Mucosa of rectum (tissue), 2 donors: ENCODE results near the gene MFSD6.
"Not testable (repeated sequence)": the region's sequence is repeated elsewhere in the genome, so short reads cannot be mapped to it uniquely, and the experiment has no call there.

Experiments
- H3K27ac ChIP-seq, 2 donors: one replicate each; pipeline ENCODE4 v1.7.0; 2013; ENCODE audit warnings: inconsistent platforms in 2 of 2, low read depth in 2 of 2, low read length in 2 of 2
- H3K27me3 ChIP-seq, 2 donors: one replicate each; pipeline ENCODE4 v1.7.0; 2013; ENCODE audit warnings: low read length in 2 of 2; ENCODE audit not compliant: control insufficient read depth in 2 of 2, insufficient read depth in 2 of 2
- H3K36me3 ChIP-seq, 2 donors: one replicate each; pipeline ENCODE4 v1.7.0; 2013; ENCODE audit warnings: low read length in 2 of 2; ENCODE audit not compliant: control insufficient read depth in 2 of 2, insufficient read depth in 2 of 2
- H3K4me1 ChIP-seq, 2 donors: one replicate each; pipeline ENCODE4 v1.7.0; 2013; ENCODE audit warnings: low read length in 2 of 2, mild to moderate bottlenecking in 1 of 2; ENCODE audit not compliant: control insufficient read depth in 2 of 2, insufficient read depth in 2 of 2
- H3K4me3 ChIP-seq, 2 donors: one replicate each; pipeline ENCODE4 v1.7.0; 2013; ENCODE audit warnings: low read length in 2 of 2
- H3K9ac ChIP-seq, 2 donors: one replicate each; pipeline ENCODE4 v1.7.0; 2013; ENCODE audit warnings: low read length in 2 of 2, low read depth in 1 of 2, mild to moderate bottlenecking in 1 of 2
- H3K9me3 ChIP-seq, 2 donors: one replicate each; pipeline ENCODE4 v1.7.0; 2013; ENCODE audit warnings: low read length in 2 of 2; ENCODE audit not compliant: control insufficient read depth in 2 of 2
- donor health status: healthy.
- donor health status: Normal muscosa, but diverticular disease.

The MFSD6 gene

DNA sequence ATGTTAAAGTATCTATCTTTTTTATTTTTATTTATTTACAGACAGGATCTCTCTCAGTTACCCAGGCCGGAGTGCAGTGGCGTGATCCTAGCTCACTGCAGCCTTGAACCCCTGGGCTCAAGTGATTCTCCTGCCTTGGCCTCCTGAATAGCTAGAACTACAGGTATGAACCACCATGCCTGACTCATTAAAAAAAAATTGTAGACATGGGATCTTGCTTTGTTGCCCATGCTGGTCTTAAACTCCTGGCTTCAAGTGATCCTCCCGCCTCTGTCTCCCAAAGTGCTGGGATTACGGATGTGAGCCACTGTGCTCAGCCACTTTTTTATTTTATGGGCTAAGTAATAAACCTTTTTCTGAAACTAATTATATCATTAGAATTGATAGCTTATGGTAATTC lies 7.1 kb downstream of the MFSD6 start:
- H3K36me3 ChIP-seq, result peaks cover 0 to 2% of the 10 kb centered on the region in 2 donors
- no peak overlapping the region for H3K9ac ChIP-seq
- H3K9me3 ChIP-seq, result no peaks in the 10 kb centered on the region
- no peak overlapping the region for H3K27ac ChIP-seq
- H3K27me3 ChIP-seq, result no peaks in the 10 kb centered on the region
- peaks cover 7 to 27% of the 10 kb centered on the region in 2 donors for H3K4me1 ChIP-seq
- no peak overlapping the region for H3K4me3 ChIP-seq

DNA sequence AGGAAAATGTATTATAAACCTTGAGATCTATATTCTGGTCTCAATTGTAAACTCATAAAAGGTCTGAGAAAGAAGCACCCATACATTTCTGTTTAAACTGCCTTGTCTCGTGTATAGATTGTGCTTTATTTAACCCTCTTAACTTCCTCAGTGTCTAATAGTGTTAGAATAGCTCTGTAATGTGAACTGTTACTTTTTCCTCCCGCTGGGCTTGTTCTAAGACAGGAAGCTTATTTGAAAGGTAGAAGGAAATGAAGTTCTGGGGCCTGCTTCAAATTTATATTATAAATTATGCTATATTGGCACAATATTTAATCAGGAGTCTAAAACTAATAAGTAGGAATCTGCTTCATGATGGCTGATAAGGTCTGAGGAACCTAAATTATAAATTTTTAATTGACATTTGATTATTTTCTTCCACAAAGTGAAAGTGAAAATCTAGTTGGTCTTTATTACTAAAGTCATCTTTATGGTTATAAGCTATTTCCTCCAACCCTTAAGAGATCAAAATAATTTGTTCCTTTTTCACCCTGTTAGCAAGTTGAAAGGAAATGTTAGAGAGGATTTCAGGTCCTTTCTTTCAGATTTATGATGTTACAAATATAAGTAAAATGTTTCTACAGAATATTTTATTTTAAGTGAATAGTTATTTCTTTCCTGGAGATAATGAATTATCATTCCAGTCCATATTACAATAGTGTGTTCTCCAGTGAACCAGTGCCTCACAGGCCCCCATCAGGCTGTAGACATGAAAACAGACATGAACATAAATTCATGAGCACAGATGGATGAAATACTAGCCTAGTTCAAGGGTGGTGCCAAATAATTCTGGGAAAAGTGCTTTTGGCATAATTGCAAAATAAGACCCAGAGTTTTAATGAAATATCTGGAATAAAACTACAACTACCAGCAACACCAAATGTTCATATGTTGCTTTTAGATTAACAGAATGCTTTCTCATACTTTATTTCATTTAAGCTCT lies 7.9 kb downstream of the MFSD6 start:
- Histone ChIP-seq H3K9ac (no peak overlapping the region), H3K27ac (no peak overlapping the region), H3K4me1 (peaks cover 7 to 23% of the 10 kb centered on the region in 2 donors)

DNA sequence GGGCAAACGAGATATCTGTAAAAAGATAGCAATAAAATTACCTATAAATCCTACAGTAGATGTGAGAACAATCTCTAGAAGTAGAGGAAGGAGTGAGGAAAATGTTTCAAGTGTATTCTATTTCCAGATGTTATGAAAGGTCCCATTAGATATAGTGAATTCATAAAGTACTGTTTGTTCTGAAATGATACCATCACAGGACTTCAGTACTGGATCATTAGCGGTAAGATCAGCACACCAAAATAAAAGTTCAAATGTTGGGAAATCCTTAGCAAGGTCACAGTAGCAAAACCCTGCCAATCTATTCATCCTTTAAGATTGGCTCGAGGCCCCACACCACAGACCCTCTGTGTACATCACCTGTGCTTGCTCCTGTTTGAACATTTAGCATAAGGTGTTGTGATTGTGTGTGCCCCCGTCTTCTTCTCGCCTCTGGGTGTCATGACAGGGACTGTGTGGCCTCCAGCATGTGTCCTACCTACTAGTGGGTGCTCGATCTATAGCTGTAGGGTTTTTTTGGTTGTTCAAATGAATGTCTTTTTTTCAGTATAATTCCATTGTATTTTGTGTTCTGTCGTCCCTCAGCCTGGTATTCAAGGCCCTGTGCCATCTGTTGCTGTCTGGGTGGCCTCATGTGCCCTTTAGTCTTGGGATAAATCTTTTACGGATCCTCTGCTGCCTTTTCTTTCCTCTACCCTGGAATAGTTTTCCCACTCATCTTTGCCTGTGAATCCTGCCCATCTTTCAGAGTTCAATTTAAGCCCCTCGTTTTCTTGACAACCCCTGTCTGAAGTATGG lies 9.1 kb downstream of the MFSD6 start:
- Histone ChIP-seq H3K9ac (no peak overlapping the region), H3K4me3 (no peak overlapping the region), H3K4me1 (peaks cover 7 to 16% of the 10 kb centered on the region in 2 donors), H3K27me3 (no peaks in the 10 kb centered on the region), H3K27ac (no peak overlapping the region), H3K9me3 (no peaks in the 10 kb centered on the region), H3K36me3 (peaks cover 0 to 2% of the 10 kb centered on the region in 2 donors)

More for the DNA sequence above, 7.9 kb downstream of the MFSD6 start:
- peaks cover 0 to 2% of the 10 kb centered on the region in 2 donors for H3K36me3 ChIP-seq
- no peak overlapping the region for H3K4me3 ChIP-seq
- H3K27me3 ChIP-seq, result no peaks in the 10 kb centered on the region
- no peaks in the 10 kb centered on the region for H3K9me3 ChIP-seq

DNA sequence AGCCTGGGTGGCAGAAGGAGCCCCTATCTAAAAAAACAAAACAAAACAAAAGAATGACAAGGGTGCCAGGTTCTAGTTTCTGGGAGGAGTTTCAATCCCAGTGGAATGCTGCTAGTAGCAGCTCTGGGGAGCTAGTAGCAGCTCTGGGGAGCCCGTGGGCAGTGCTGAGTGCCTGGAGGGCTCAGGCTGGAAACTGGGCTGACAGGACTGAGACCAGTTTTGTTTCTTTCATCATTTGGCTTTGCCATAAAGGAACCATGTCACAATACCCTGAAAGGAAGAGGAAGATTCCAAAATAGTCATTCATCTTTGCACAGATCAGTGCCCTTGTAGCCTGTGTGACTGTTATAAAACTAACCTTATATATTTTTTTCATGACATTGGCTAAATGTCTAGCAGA lies 10.6 kb downstream of the MFSD6 start:
- Histone ChIP-seq H3K36me3 (peaks cover 0 to 2% of the 10 kb centered on the region in 2 donors), H3K27ac (no peak overlapping the region), H3K4me3 (no peak overlapping the region), H3K27me3 (no peaks in the 10 kb centered on the region), H3K4me1 (peaks cover 3 to 7% of the 10 kb centered on the region in 2 donors), H3K9me3 (no peaks in the 10 kb centered on the region), H3K9ac (no peak overlapping the region)

DNA sequence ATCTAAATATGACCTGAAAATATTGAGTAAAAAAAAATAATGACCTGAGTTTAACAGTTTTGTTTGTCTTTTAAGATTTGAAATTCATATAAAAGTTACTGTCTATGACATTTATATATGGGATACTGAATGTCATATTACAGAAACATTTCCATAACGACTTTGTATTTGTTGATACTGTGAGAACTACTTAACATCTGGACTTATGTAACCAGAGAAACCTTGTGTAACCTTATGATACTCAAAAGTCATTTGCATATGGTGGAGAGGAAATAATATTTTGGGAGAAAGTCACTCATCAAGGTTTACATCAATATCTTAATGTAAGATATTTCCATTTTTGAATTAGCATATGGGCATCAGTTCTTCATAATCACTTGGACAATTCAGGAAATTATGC lies 12.6 kb downstream of the MFSD6 start:
- no peaks in the 10 kb centered on the region for H3K27me3 ChIP-seq
- H3K9me3 ChIP-seq, result no peaks in the 10 kb centered on the region
- peaks cover 0 to 2% of the 10 kb centered on the region in 2 donors for H3K36me3 ChIP-seq
- H3K4me3 ChIP-seq, result no peak overlapping the region
- H3K4me1 ChIP-seq, result peaks cover 0 to 1% of the 10 kb centered on the region in 2 donors
- no peak overlapping the region for H3K27ac ChIP-seq
- H3K9ac ChIP-seq, result no peak overlapping the region

DNA sequence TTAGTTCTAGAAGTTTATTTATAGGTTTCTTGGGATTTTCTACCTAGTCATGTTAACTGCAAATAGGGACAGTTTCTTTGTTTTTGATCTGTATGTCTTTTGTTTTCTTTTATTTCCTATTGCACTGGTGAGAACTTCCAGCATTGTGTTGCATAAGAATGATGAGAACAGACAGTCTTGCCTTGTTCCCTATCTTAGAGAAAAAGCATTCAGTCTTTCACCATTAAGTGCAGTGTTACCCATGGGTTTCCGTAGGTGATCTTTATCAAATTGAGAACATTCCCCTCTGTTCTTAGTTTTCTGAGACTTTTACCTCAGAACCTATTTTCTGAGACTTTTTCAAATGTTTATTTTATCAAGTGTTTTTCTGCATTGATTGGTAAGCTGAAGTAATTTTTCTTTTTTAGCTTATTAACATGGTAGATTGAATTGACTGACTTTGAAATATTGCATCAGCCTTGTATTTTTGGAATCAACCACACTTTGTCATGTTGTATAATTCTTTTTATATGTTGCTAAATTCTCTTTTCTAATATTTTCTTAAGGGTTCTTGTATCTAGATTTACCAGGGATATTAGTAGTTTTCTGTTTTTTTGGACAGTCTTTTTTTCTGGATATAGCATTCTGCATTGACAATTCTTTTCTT lies 17.2 kb downstream of the MFSD6 start:
- Histone ChIP-seq H3K4me1 (no peaks in the 10 kb centered on the region), H3K9ac (no peak overlapping the region), H3K36me3 (peaks cover 0 to 3% of the 10 kb centered on the region in 2 donors), H3K9me3 (no peaks in the 10 kb centered on the region), H3K27me3 (no peaks in the 10 kb centered on the region), H3K4me3 (no peak overlapping the region), H3K27ac (no peak overlapping the region)

DNA sequence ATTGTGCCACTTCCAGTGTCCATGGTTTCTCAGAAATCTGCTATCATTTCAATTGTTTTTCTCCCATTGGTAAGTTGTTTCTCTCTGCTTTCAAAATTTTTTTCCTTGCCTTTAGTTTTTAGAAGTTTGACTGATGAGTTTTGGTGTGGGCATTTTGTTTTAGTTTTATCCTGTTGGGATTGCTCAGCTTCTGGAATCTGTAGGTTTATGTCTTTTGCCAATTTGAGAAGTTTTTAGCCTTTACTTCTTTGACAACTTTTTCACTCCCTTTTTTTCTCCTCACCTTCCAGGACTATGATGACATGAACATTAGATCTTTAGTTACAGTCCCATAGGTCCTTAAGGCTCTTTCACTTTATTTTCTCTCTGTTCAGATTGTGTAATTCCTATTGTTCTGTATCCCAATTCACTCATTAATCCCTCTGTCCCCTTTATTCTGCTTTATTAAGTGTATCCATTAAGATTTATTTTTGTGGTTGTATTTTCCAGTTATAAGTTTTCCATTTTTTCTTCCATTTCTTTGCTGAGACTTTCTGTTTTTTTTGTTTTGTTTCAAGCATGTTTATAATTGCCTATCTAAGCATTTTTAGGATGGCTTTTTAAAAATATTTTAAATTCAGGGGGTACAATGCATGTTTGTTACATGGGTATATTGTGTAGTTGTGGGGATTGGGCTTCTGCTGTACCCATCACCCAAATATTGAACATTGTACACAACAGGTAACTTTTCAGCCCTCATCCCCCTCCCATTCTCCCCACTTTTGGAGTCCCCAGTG lies 17.9 kb downstream of the MFSD6 start:
- no peak overlapping the region for H3K27ac ChIP-seq
- H3K27me3 ChIP-seq, result no peaks in the 10 kb centered on the region
- no peak overlapping the region for H3K9ac ChIP-seq
- H3K36me3 ChIP-seq, result peaks cover 0 to 3% of the 10 kb centered on the region in 2 donors
- H3K9me3 ChIP-seq, result no peaks in the 10 kb centered on the region
- no peaks in the 10 kb centered on the region for H3K4me1 ChIP-seq
- H3K4me3 ChIP-seq, result no peak overlapping the region

DNA sequence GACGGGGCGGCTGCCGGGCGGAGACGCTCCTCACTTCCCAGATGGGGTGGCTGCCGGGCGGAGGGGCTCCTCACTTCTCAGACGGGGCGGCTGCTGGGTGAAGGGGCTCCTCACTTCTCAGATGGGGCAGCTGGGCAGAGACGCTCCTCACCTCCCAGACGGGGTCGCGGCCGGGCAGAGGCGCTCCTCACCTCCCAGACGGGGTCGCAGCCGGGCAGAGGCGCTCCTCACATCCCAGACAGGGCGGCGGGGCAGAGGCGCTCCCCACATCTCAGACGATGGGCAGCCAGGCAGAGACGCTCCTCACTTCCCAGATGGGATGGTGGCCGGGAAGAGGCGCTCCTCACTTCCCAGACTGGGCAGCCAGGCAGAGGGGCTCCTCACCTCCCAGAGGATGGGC lies 22.7 kb downstream of the MFSD6 start:
- not testable (repeated sequence) for H3K27ac ChIP-seq, H3K9ac ChIP-seq, H3K4me3 ChIP-seq, H3K27me3 ChIP-seq, H3K9me3 ChIP-seq, H3K36me3 ChIP-seq
- peaks cover 4 to 13% of the 10 kb centered on the region in 2 donors for H3K4me1 ChIP-seq

DNA sequence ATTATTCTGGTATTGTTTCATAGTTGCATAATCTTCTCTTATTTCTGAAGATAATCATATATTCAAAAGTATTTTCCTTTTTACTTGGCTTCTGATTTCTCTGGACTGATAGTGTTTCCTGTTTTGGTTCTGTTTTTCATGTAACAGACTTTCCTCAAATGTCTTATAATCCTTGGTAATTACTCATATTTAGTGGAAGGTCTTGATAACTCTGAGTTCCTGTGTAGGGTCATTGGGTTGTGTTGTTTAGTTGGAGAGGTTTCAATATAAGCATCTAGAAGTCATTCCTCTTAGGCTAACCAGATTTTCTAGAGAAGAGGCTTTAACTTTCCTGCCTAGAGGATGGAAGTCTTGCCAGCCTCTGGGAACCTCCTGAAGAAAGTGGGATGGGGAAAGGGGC lies 23.8 kb downstream of the MFSD6 start:
- Histone ChIP-seq H3K4me3 (peak overlapping the region in 1 of 2 donors; percentile 28), H3K36me3 (peaks cover 11 to 14% of the 10 kb centered on the region in 2 donors), H3K9me3 (no peaks in the 10 kb centered on the region), H3K27ac (peak overlapping the region; percentile 58 to 63), H3K27me3 (no peaks in the 10 kb centered on the region), H3K9ac (no peak overlapping the region), H3K4me1 (peaks cover 7 to 13% of the 10 kb centered on the region in 2 donors)
